MM.1S (cell line): Measurements from ENCODE around the gene PDE1C.

ENCODE experiments used
- DNase-seq: peaks from one replicate; pipeline ENCODE4 v3.0.0-alpha.2; 2015
- H2AFZ ChIP-seq: fragments of 300-600 bp; sonication (generic); 2 replicates; pipeline ENCODE4 v1.6.0; 2016; ENCODE audit warnings: antibody characterized with exemption, low read length
- H3F3A ChIP-seq: fragments of 300-600 bp; sonication (generic); 2 replicates; pipeline ENCODE4 v1.6.1; 2016; ENCODE audit warnings: mild to moderate bottlenecking, antibody characterized with exemption, low read length, moderate library complexity, mixed read lengths; ENCODE audit not compliant: insufficient read depth
- H3K27ac ChIP-seq: fragments of 300-600 bp; sonication (generic); 2 replicates; pipeline ENCODE4 v1.5.1; 2016; ENCODE audit warnings: mild to moderate bottlenecking, low read length
- H3K27me3 ChIP-seq: fragments of 300-600 bp; sonication (generic); replicated peaks from 2 replicates; pipeline ENCODE4 v1.6.0; 2016; ENCODE audit warnings: low read length; ENCODE audit not compliant: insufficient read depth
- H3K36me3 ChIP-seq: fragments of 300-600 bp; sonication (generic); replicated peaks from 2 replicates; pipeline ENCODE4 v1.6.1; 2016; ENCODE audit warnings: mild to moderate bottlenecking, low read length, mixed read lengths; ENCODE audit not compliant: insufficient read depth
- H3K4me1 ChIP-seq: fragments of 300-600 bp; sonication (generic); 2 replicates; pipeline ENCODE4 v1.6.1; 2016; ENCODE audit warnings: low read length, mixed read lengths
- H3K4me2 ChIP-seq: fragments of 300-600 bp; sonication (generic); 2 replicates; pipeline ENCODE4 v1.6.0; 2016; ENCODE audit warnings: low read depth, low read length
- H3K4me3 ChIP-seq: fragments of 300-600 bp; sonication (generic); 2 replicates; pipeline ENCODE4 v1.5.1; 2016; ENCODE audit warnings: low read length, mixed read lengths
- H3K79me2 ChIP-seq: fragments of 300-600 bp; sonication (generic); 2 replicates; pipeline ENCODE4 v1.6.1; 2016; ENCODE audit warnings: mixed run types, low read length, mixed read lengths
- H3K9ac ChIP-seq: fragments of 300-600 bp; sonication (generic); 2 replicates; pipeline ENCODE4 v1.6.1; 2016; ENCODE audit warnings: low read length, mixed read lengths
- H3K9me2 ChIP-seq: fragments of 300-600 bp; sonication (generic); replicated peaks from 2 replicates; pipeline ENCODE4 v1.6.1; 2016; ENCODE audit warnings: mild to moderate bottlenecking, low read length, mixed read lengths; ENCODE audit not compliant: insufficient read depth
- H3K9me3 ChIP-seq: fragments of 300-600 bp; sonication (generic); replicated peaks from 2 replicates; pipeline ENCODE4 v1.6.1; 2016; ENCODE audit warnings: mild to moderate bottlenecking, low read length, mixed read lengths; ENCODE audit not compliant: insufficient read depth
- H4K20me1 ChIP-seq: fragments of 300-600 bp; sonication (generic); 2 replicates; pipeline ENCODE4 v1.6.1; 2016; ENCODE audit warnings: mild to moderate bottlenecking, low read length, moderate library complexity, mixed read lengths; ENCODE audit not compliant: insufficient read depth
- CTCF ChIP-seq: fragments of 300-600 bp; sonication (generic); IDR thresholded peaks from 2 replicates; pipeline ENCODE4 v1.5.1; 2016; ENCODE audit warnings: antibody characterized with exemption, low read length, mixed read lengths
- EZH2 ChIP-seq: fragments of 300-600 bp; sonication (generic); optimal IDR thresholded peaks from 2 replicates; pipeline ENCODE3; 2017; ENCODE audit warnings: low read depth, mild to moderate bottlenecking, antibody characterized with exemption, low read length, mixed read lengths
- EZH2phosphoT487 ChIP-seq: fragments of 300-600 bp; sonication (generic); IDR thresholded peaks from 2 replicates; pipeline ENCODE4 v1.6.1; 2018; ENCODE audit warnings: antibody characterized with exemption, low read length

PDE1C gene

GRCh38 chr7:31857172-31857571, 213.0 kb downstream of the PDE1C start:
- TF ChIP-seq EZH2 (no peak), CTCF (no peak), EZH2phosphoT487 (no peak)
- H2AFZ ChIP-seq, result no peak overlapping the region
- no peaks in the 10 kb centered on the region for H3K9me2 ChIP-seq
- no peaks in the 10 kb centered on the region for H3K79me2 ChIP-seq
- H4K20me1 ChIP-seq, result no peaks in the 10 kb centered on the region
- H3K27ac ChIP-seq, result no peak overlapping the region
- H3F3A ChIP-seq, result no peaks in the 10 kb centered on the region
- H3K4me1 ChIP-seq, result no peaks in the 10 kb centered on the region
- H3K9me3 ChIP-seq, result no peaks in the 10 kb centered on the region
- H3K27me3 ChIP-seq, result no peaks in the 10 kb centered on the region
- H3K4me2 ChIP-seq, result no peak overlapping the region
- no peaks in the 10 kb centered on the region for H3K36me3 ChIP-seq
- H3K9ac ChIP-seq, result no peak overlapping the region
- H3K4me3 ChIP-seq, result no peak overlapping the region
- no peak for DNase-seq

GRCh38 chr7:31856337-31856736, 213.9 kb downstream of the PDE1C start:
- no peaks in the 10 kb centered on the region for H3K9me2 ChIP-seq
- no peak overlapping the region for H3K4me2 ChIP-seq
- no peaks in the 10 kb centered on the region for H3F3A ChIP-seq
- no peak overlapping the region for H3K27ac ChIP-seq
- H3K79me2 ChIP-seq, result no peaks in the 10 kb centered on the region
- H4K20me1 ChIP-seq, result no peaks in the 10 kb centered on the region
- H3K9me3 ChIP-seq, result no peaks in the 10 kb centered on the region
- TF ChIP-seq CTCF (no peak), EZH2phosphoT487 (no peak), EZH2 (no peak)
- no peaks in the 10 kb centered on the region for H3K27me3 ChIP-seq
- DNase-seq, result no peak
- no peak overlapping the region for H3K4me3 ChIP-seq
- H3K4me1 ChIP-seq, result no peaks in the 10 kb centered on the region
- no peak overlapping the region for H3K9ac ChIP-seq
- H2AFZ ChIP-seq, result no peak overlapping the region
- no peaks in the 10 kb centered on the region for H3K36me3 ChIP-seq

- no peak overlapping the region for H3K4me2 ChIP-seq
- no peak for DNase-seq
- H3K27me3 ChIP-seq, result no peaks in the 10 kb centered on the region
- no peaks in the 10 kb centered on the region for H3F3A ChIP-seq
- no peak overlapping the region for H3K9ac ChIP-seq
- H4K20me1 ChIP-seq, result no peaks in the 10 kb centered on the region
- H3K4me1 ChIP-seq, result no peaks in the 10 kb centered on the region
- H3K9me3 ChIP-seq, result no peaks in the 10 kb centered on the region
- no peaks in the 10 kb centered on the region for H3K9me2 ChIP-seq
- H3K4me3 ChIP-seq, result no peak overlapping the region
- no peaks in the 10 kb centered on the region for H3K36me3 ChIP-seq
- no peak for TF ChIP-seq EZH2
- TF ChIP-seq CTCF, result no peak
- no peak for TF ChIP-seq EZH2phosphoT487
- no peak overlapping the region for H2AFZ ChIP-seq
- H3K79me2 ChIP-seq, result no peaks in the 10 kb centered on the region
- H3K27ac ChIP-seq, result no peak overlapping the region
Measured at GRCh38 chr7:31855530-31855929, 214.7 kb downstream of the PDE1C start.
